GM18505 (cell line): ENCODE data around the gene CHMP4A.

Source experiments
- ATAC-seq: cut with Tn5 transposase; IDR thresholded peaks from one replicate; pipeline ENCODE4 v1.9.1; 2021; ENCODE audit not compliant: unreplicated experiment
- POLR2A ChIP-seq: IDR thresholded peaks from 4 replicates; pipeline ENCODE4 v1.6.1; 2011; ENCODE audit warnings: borderline replicate concordance; ENCODE audit not compliant: insufficient read depth, insufficient read length; ENCODE audit errors: extremely low read depth

CHMP4A gene

GRCh38 chr14:24177041-24177825, 36.1 kb downstream of the CHMP4A start:
- no peak for ATAC-seq
- no peak for TF ChIP-seq POLR2A

- ATAC-seq = no peak
- TF ChIP-seq POLR2A = no peak
These were observed 36.7 kb downstream of the CHMP4A start for GRCh38 chr14:24176599-24176998.

GRCh38 chr14:24172871-24173281, 40.4 kb downstream of the CHMP4A start:
- ATAC-seq = no peak
- no peak for TF ChIP-seq POLR2A

GRCh38 chr14:24172261-24172860, 40.9 kb downstream of the CHMP4A start:
- no peak for ATAC-seq
- TF ChIP-seq POLR2A = no peak

GRCh38 chr14:24171422-24172260, 41.6 kb downstream of the CHMP4A start, which contains the start of gene REC8:
TSS of gene REC8 (plus strand) at chr14:24172080. CDS start at chr14:24172553, 473 bp downstream.
- ATAC-seq = peak; percentile 83
- peak; percentile 44 for TF ChIP-seq POLR2A

GRCh38 chr14:24167469-24168114, 45.7 kb downstream of the CHMP4A start:
- ATAC-seq = no peak
- no peak for TF ChIP-seq POLR2A

GRCh38 chr14:24165785-24166184, 47.5 kb downstream of the CHMP4A start:
- ATAC-seq = no peak
- peak; percentile 35 for TF ChIP-seq POLR2A

- TF ChIP-seq POLR2A = no peak
These were observed 48.7 kb downstream of the CHMP4A start for GRCh38 chr14:24164518-24164991.

GRCh38 chr14:24162093-24162492, 51.2 kb downstream of the CHMP4A start:
- no peak for TF ChIP-seq POLR2A
- ATAC-seq = no peak

More at GRCh38 chr14:24164518-24164991, 48.7 kb downstream of the CHMP4A start:
- ATAC-seq = no peak

GRCh38 chr14:24160850-24161804, 52.2 kb downstream of the CHMP4A start, which contains the start of gene IRF9:
TSS of gene IRF9 (plus strand) at chr14:24161265. CDS start at chr14:24162145, 880 bp downstream.
- peak; percentile 81 for ATAC-seq
- peak; percentile 98 for TF ChIP-seq POLR2A

- ATAC-seq = peak; percentile 3
- TF ChIP-seq POLR2A = no peak
These were observed 52.8 kb downstream of the CHMP4A start for GRCh38 chr14:24160499-24160849.

- TF ChIP-seq POLR2A = peak; percentile 20
- no peak for ATAC-seq
These were observed 53.4 kb downstream of the CHMP4A start for GRCh38 chr14:24159777-24160498.
